NCI-H1105 (cell line): ENCODE results near the gene TRHDE.

Source experiments
- DNase-seq: peaks from one replicate; lab custom pipeline; 2025; lab: John Stamatoyannopoulos, UW

Gene TRHDE

GRCh38 chr12:72444566-72444965 lies 172.4 kb downstream of the TRHDE start:
- DNase-seq = no peak

DNA sequence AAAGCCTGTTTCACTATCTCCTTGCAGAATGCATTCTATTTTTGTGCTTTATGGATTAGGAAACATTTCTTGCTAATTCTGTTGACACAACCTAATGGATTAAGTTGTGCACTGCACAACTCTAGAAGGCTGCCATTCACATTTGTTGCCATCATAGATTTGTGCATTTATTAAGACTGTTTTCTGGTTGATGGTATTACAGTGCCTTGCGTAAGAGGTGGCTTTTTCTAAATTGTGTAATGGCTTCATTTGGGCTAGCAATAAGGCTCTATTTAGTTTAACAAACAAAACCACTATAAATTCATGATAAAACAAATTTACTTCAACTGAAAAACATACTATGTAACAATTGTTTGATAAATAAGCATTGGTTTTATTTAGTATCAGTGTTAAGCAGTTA lies 175.9 kb downstream of the TRHDE start:
- no peak for DNase-seq

DNA sequence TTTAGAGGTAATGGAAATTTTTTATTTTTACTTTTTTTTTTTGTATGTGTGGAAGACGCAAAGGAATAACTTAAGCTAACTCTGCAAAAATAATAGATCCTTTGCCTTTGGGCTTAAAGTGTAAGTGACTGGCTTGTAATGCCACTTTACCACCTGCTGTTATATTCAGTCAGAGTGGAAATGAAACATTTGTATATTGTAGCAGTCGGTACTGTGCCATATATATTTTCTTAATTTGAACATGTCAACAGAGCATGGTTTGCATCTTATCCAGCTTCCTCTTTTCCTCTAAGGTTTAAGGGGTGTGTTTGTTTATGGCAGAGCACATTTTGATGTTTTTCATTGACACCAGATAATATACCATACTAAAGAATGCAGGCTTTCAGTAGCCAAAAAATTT lies 176.6 kb downstream of the TRHDE start:
- DNase-seq = no peak

DNA sequence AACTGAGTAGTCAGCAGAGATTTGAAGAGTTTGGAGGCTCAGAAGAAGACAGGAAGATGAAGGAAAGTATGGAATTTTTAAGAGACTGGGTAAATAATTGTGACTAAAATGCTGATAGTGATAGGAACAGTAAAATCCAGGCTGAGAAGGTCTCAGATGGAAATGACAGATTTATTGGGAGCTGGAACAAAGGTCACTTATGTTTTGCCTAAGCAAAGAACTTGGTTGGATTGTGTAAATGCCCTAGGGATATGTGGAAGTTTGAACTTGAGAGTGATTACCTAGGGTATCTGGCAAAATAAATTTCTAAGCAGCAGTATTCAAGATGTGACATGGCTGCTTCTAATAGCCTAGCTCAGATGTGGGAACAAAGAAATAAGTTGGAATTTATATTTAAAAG lies 180.9 kb downstream of the TRHDE start:
- DNase-seq = no peak

DNA sequence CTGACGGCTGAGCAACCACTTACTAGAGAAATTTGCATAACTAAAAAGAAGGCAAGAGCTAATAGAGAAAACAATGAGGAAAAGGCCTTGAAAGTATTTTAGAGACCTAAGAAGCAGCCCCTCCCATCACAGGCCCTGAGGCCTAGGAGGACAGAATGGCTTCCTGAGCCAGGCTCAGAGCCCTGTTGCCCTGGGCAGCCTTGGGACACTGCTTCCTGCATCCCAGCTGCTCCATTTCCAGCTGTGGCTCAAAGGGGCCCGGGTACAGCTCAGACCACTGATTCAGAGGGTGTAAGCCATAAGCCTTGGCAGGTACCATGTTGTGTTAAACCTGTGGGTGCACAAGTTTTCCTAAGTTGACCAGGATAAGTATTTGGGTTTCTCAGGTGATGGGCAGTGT lies 181.4 kb downstream of the TRHDE start:
- no peak for DNase-seq

DNA sequence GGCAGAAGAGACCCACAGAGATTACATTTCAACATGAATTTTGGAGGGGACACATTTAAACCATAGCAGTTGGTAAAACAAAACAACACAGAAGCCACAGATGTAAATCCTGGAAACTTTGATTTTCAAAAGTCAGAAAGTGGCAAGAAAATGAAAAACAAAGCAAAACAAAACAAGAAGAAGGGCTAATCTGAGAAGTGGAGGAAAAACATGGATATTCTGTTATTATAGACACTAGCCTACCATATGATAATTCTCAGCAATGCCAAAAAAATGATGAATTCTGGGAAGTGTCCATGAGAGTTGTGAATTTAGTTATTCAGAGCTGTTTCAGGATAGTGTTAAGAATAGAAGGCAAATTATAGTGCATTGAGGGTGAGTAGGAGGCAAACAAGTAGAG lies 192.3 kb downstream of the TRHDE start:
- DNase-seq = no peak

DNA sequence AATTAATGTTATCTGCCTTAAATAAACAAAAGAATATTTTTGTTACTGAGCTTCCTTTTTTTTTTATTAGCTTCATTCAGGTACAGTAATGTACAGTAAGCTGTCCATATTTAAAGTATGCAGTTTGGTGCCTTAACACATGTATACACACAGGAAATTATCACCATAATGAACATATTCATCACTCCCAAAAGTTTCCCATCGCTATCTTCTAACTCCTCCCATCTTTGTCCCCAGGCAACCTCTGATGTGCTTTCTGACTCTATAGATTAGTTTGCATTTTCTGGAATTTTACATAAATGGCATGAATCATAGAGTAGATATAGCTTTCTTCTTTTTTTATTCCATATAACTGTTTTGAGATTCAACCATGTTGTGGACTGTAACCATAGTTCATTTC lies 193.0 kb downstream of the TRHDE start:
- DNase-seq = no peak

DNA sequence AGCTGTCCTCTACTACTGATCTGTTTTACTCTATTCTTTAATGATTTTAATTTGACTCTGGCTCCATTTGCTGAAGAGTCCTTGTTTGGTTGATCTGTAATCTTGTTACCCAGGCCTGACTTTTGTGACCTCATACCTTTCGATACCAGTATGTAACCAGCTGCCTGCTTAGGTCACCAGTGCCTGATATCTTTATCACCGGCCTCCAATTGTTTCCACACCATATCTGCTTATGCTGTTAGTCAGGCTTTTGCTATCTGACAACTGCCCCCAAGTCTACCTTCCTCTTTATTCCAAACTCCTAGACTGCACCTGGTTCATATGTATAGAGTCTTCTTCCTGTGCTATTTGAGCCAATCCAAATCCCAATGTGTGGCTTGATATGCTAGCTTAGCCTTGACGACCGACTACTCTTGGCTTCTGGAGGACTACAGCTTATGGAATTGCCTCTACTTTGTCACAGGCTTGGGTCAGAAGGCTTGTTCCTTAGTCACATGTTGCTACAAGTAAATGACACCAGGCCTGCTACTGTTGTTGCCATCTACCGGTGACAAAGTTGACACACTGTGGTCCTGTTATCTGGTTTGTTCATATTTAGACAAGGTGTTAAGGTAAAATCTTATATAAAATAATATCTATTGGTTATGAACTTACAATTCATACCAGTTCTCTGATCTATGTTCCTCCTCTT lies 193.9 kb downstream of the TRHDE start:
- DNase-seq = no peak

- DNase-seq = no peak
These were observed 195.8 kb downstream of the TRHDE start for GRCh38 chr12:72467985-72468384.

GRCh38 chr12:72468505-72468904 lies 196.3 kb downstream of the TRHDE start:
- DNase-seq = no peak

- DNase-seq = no peak
These were observed 199.6 kb downstream of the TRHDE start for GRCh38 chr12:72471806-72472205.

GRCh38 chr12:72472350-72472749 lies 200.2 kb downstream of the TRHDE start:
- DNase-seq = no peak

DNA sequence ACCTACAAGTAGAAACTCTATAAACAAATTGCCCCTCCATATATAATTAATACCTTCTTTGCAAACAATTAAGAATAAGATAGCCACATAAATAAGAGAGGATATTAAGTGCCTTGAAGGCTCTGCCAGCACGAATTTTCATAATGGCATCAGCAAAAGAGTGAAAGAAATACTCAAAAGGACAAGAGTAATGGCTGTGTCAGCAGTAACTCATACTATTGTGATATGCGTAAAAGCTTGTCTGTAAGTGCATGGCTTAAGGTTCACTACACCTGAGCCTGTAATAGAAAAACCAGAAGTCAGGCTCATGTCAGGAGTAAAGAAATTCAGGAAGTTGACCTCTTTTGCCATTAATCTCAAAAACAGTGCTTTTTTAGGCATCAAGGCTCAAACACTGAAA lies 204.1 kb downstream of the TRHDE start:
- DNase-seq = no peak

DNA sequence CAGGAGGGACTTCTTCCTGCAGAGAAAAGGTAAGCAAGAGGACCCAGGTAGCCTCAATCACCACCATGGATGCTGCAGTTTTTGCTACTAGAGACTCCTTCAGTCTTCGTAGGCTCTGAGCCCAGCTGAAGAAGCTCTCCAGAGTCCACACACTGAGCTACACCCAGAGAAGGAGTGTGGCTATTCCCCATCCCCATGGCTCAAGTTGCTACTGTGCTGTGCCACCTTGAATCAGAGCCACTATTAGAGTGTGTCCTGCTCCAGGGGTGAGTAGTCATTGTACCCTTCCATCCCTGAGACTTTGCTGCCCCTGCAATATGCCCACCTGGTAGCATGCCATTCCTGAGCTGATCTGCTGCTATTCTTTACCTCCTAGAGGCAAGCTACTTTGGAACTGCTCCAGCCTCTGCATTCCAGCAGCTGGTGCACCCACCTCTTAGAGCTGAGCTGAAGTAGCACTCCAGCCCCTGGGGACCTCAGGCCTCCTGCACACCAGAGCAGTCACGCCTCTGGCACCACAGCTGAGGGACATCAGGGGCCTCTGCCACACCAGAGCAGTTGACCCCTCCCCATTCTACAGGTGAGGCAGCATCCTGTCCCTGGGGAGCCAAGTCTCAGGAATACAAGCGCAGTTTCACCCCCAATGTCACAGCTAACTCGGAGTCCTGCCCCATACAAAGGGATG lies 213.0 kb downstream of the TRHDE start:
- no peak for DNase-seq

- DNase-seq = no peak
These were observed 219.3 kb downstream of the TRHDE start for GRCh38 chr12:72491426-72491825.

DNA sequence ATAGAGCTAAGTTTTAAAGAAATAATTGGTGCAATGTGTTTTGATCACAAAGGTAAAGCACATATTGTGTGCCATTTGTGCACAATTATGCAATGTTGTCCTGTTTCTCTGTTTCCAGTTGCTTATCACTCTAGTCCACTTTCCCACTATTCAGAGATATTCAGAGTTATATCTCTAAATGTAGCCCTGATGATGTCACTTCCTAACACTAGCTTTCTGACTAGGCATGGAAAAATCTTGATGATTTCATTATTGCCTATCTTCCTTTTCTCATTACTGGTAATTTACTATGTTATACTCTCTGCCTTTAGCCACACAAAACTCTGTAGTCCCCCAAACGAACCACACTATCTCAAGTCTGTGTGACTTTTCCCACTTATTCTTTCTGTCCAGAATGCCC lies 221.2 kb downstream of the TRHDE start:
- DNase-seq = no peak

DNA sequence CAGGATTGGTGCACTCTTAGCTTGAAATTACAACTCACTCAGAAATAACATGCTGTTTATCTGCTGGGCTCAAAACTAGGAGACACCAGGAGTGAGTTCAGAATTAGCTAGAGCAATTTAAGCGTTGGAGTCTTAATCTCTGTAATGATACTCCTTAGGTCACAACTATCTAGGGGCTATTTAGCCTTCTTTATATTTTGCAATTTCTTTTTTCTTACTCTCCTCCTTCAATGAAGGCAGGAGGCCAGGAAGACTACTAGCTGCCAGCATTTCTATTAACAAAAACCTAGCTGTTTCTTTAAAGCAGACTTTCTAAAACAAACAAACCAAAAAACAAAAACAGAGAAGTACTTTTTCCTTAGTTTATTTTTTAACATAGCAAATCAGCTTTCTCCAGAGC lies 226.2 kb downstream of the TRHDE start:
- no peak for DNase-seq

DNA sequence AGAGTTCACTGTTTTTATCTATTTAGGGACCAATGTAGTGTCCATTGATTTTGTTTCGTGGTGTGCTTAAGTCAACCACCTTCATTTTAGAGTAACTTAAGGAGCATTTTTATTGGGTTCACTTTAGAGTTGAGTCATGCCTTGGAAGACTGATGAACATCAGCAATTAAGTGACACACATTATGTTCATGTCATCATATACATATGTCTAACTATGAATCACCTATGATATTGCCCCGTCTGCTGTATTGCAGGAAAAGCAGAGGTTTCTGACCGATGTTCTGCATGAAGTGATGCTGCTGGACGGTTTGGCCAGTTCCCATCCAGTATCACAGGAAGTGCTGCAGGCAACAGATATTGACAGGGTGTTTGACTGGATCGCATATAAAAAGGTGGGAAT lies 227.1 kb downstream of the TRHDE start:
- DNase-seq = no peak

DNA sequence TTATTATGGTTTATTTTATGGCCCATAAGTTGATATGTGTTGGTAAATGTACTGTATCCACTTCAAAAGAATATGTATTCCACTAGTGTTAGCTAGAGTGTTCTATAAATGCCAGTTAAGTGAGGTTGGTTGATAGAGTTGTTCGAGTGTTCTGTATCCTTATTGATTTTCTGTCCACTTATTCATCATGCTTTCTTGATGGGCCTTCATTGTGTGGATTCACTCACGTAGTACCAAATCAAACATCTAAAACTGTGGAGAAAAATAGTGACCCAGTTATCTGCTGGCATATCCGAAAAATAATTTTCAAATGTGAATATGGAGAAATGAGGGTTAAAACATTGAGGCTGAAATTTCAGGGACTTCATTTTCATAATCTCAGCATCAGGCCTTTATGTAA lies 230.4 kb downstream of the TRHDE start:
- DNase-seq = no peak

DNA sequence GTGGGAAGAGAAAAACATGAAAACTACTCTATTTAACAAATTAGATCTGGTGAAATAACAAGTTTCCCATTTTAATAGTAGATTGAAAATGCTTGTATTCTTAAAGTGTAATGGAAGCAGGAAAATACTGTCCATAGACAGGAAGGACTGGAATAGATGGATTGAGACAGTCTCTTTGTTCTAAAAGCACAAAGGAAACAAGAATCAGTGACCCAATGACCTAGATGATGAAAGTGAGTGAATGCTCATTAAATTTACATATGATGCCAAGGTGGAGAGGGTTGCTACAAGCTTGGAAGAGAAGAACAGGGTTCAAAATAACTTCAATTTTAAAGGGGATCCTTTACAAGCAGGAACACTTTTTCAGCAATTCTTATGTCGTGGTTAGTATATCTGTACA lies 233.1 kb downstream of the TRHDE start:
- no peak for DNase-seq

DNA sequence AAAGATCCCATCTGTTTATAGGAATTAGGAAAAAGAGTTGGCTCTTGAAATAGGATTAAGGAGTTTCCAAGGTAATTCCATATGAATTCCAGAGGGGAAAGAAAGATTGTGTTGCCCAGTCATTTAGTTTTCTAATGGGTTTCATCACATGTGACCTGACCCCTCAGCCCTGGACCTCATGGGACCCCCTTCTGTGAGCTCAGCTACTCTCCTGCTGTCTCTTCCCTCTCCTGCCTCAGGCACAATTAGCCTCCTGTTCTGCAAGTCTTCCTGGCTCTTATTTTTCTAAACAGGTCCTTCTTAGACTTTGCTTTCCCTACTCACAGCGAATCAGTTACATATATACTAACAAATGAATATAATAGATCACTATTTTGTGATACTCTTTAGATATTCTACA lies 237.7 kb downstream of the TRHDE start:
- no peak for DNase-seq

GRCh38 chr12:72510772-72511171 lies 238.6 kb downstream of the TRHDE start:
- DNase-seq = no peak

DNA sequence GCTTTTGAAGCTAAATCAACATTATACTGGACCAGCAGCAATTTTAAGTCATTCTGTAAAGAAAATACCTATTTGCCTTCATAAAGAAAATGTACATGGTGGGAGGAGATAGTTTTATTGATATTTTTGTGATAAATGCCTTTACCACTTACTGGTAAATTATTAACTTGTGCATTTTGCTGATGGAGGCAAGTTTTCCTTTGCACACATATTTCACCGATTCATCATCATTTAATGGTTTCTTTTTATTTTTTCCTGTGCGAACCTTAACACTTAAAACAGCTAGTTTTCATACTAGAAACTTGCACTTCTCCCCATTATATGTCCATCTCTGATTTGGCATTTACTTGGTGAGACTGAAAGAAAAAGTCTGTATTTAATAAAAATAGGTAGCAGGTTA lies 239.3 kb downstream of the TRHDE start:
- DNase-seq = no peak

- DNase-seq = no peak
These were observed 239.7 kb downstream of the TRHDE start for GRCh38 chr12:72511906-72512305.
